IMR-90 (cell line): Measurements from ENCODE around the gene RETN. TPM values are rescaled to one million over a fixed set of nuclear protein-coding genes. Genes with fewer than 3 reads are reported as not detected.

ENCODE experiments used
- ATAC-seq: fragments of 200-7000 bp; cut with Tn5 transposase; 2 replicates; pipeline ENCODE4 v1.9.1; 2020; ENCODE audit warnings: low read depth, mild to moderate bottlenecking, moderate library complexity
- BruUV-seq: library from RNA; stranded (reverse); fragments of 400-500 nt; replicated peaks from 2 replicates; lab custom pipeline; 2021; lab: Mats Ljungman, UMichigan
- CTCF ChIA-PET: fragments of 300-600 bp; formaldehyde crosslinking; extraction: SDS; loops from one replicate; lab custom pipeline; 2021; ENCODE audit warnings: antibody characterized with exemption; lab: Yijun Ruan, JAX
- POLR2A ChIA-PET: fragments of 300-600 bp; sonication (Branson Sonifier 250); formaldehyde crosslinking; loops from one replicate; lab custom pipeline; 2022; ENCODE audit warnings: antibody characterized with exemption; ENCODE audit not compliant: unreplicated experiment; lab: Charles Lee
- DNase-seq: peaks from one replicate; pipeline ENCODE4 v3.0.0; 2013
- H2AFZ ChIP-seq: replicated peaks from 2 replicates; pipeline ENCODE3; 2013; ENCODE audit warnings: low read length, mild to moderate bottlenecking; ENCODE audit not compliant: poor library complexity
- H2AK5ac ChIP-seq: 2 replicates; pipeline ENCODE4 v1.6.1; 2013; ENCODE audit warnings: low read depth, low read length, inconsistent platforms
- H2AK9ac ChIP-seq: replicated peaks from 2 replicates; pipeline ENCODE3; 2013; ENCODE audit warnings: mild to moderate bottlenecking, low read depth, low read length, moderate library complexity; ENCODE audit not compliant: poor library complexity
- H2BK120ac ChIP-seq: 2 replicates; pipeline ENCODE4 v1.6.1; 2013; ENCODE audit warnings: low read depth, low read length, inconsistent platforms
- H2BK15ac ChIP-seq: 3 replicates; pipeline ENCODE4 v1.6.1; 2013; ENCODE audit warnings: low read depth, low read length, inconsistent platforms
- H2BK20ac ChIP-seq: 2 replicates; pipeline ENCODE4 v1.6.1; 2013; ENCODE audit warnings: low read depth, mild to moderate bottlenecking, inconsistent platforms, low read length, moderate library complexity
- H2BK5ac ChIP-seq: 2 replicates; pipeline ENCODE4 v1.6.1; 2013; ENCODE audit warnings: mild to moderate bottlenecking, low read depth, low read length, inconsistent platforms; ENCODE audit not compliant: poor library complexity, severe bottlenecking
- H3K14ac ChIP-seq: replicated peaks from 2 replicates; pipeline ENCODE4 v1.6.1; 2013; ENCODE audit warnings: low read depth, low read length, inconsistent platforms
- H3K18ac ChIP-seq: 2 replicates; pipeline ENCODE4 v1.6.1; 2013; ENCODE audit warnings: low read depth, low read length, control low read depth
- H3K23ac ChIP-seq: 2 replicates; pipeline ENCODE4 v1.6.1; 2013; ENCODE audit warnings: low read depth, low read length, inconsistent platforms
- H3K27ac ChIP-seq: 2 replicates; pipeline ENCODE4 v1.5.1; 2013; ENCODE audit warnings: mild to moderate bottlenecking, control low read depth, low read length; ENCODE audit not compliant: insufficient read depth
- H3K27me3 ChIP-seq: 2 replicates; pipeline ENCODE4 v1.6.1; 2013; ENCODE audit warnings: low read length; ENCODE audit not compliant: control insufficient read depth, insufficient read depth
- H3K36me3 ChIP-seq: 2 replicates; pipeline ENCODE4 v1.6.1; 2013; ENCODE audit warnings: low read length, mixed read lengths; ENCODE audit not compliant: control insufficient read depth, insufficient read depth
- H3K4ac ChIP-seq: 2 replicates; pipeline ENCODE4 v1.6.1; 2013; ENCODE audit warnings: low read depth, low read length, inconsistent platforms
- H3K4me1 ChIP-seq: 2 replicates; pipeline ENCODE4 v1.6.1; 2013; ENCODE audit warnings: low read length, mixed read lengths; ENCODE audit not compliant: control insufficient read depth, insufficient read depth
- H3K4me2 ChIP-seq: 2 replicates; pipeline ENCODE4 v1.6.1; 2013; ENCODE audit warnings: low read depth, mild to moderate bottlenecking, control low read depth, low read length, moderate library complexity
- H3K4me3 ChIP-seq: 2 replicates; pipeline ENCODE4 v1.5.1; 2013; ENCODE audit warnings: low read depth, mild to moderate bottlenecking, control low read depth, low read length, moderate library complexity; ENCODE audit not compliant: insufficient read depth
- H3K56ac ChIP-seq: 2 replicates; pipeline ENCODE4 v1.6.1; 2013; ENCODE audit warnings: low read length, inconsistent platforms; ENCODE audit not compliant: insufficient read depth; ENCODE audit errors: extremely low read depth
- H3K79me1 ChIP-seq, 2 experiments: 2 replicates each; pipeline ENCODE4 v1.6.1; 2013; ENCODE audit warnings: low read length in 2 of 2, inconsistent platforms in 1 of 2, low read depth in 1 of 2
- H3K9ac ChIP-seq: 2 replicates; pipeline ENCODE4 v1.6.1; 2013; ENCODE audit warnings: low read depth, low read length, control low read depth
- H3K9me1 ChIP-seq: 2 replicates; pipeline ENCODE4 v1.6.1; 2013; ENCODE audit warnings: low read length, inconsistent platforms; ENCODE audit not compliant: insufficient read depth
- H3K9me3 ChIP-seq: 2 replicates; pipeline ENCODE4 v1.6.1; 2013; ENCODE audit warnings: low read length; ENCODE audit not compliant: control insufficient read depth, insufficient read depth
- H4K20me1 ChIP-seq: 2 replicates; pipeline ENCODE4 v1.6.1; 2013; ENCODE audit warnings: low read length, inconsistent platforms; ENCODE audit not compliant: insufficient read depth
- H4K5ac ChIP-seq: 2 replicates; pipeline ENCODE4 v1.6.1; 2013; ENCODE audit warnings: mild to moderate bottlenecking, low read depth, low read length, control low read depth
- H4K8ac ChIP-seq, 2 experiments: 2 replicates each; pipeline ENCODE4 v1.6.1; 2013; ENCODE audit warnings: low read depth in 2 of 2, low read length in 2 of 2, control low read depth in 1 of 2, inconsistent platforms in 1 of 2
- H4K91ac ChIP-seq: 2 replicates; pipeline ENCODE4 v1.6.1; 2013; ENCODE audit warnings: low read depth, low read length, inconsistent platforms; ENCODE audit not compliant: insufficient read depth
- BHLHE40 ChIP-seq: fragments of 150-350 bp; IDR thresholded peaks from 2 replicates; pipeline ENCODE4 v1.6.1; 2016; ENCODE audit warnings: mild to moderate bottlenecking, low read depth, low read length
- CEBPB ChIP-seq: IDR thresholded peaks from 2 replicates; pipeline ENCODE4 v1.6.1; 2012; ENCODE audit warnings: low read depth, low read length, improper control_type of control experiment
- CHD1 ChIP-seq: IDR thresholded peaks from 2 replicates; pipeline ENCODE4 v1.6.1; 2012; ENCODE audit warnings: low read depth, low read length, improper control_type of control experiment
- ELK1 ChIP-seq: fragments of 150-350 bp; IDR thresholded peaks from 2 replicates; pipeline ENCODE4 v1.6.1; 2016; ENCODE audit warnings: low read depth, mild to moderate bottlenecking, low read length, moderate library complexity, borderline replicate concordance
- FOS ChIP-seq: fragments of 150-350 bp; IDR thresholded peaks from 2 replicates; pipeline ENCODE4 v1.6.1; 2016; ENCODE audit warnings: low read depth, low read length
- MAZ ChIP-seq: IDR thresholded peaks from 2 replicates; pipeline ENCODE4 v1.6.1; 2012; ENCODE audit warnings: low read depth, mild to moderate bottlenecking, low read length, improper control_type of control experiment, moderate library complexity, borderline replicate concordance
- MXI1 ChIP-seq: IDR thresholded peaks from 2 replicates; pipeline ENCODE4 v1.6.1; 2012; ENCODE audit warnings: low read depth, mild to moderate bottlenecking, low read length, moderate library complexity, borderline replicate concordance
- NFE2L2 ChIP-seq: fragments of 150-350 bp; IDR thresholded peaks from 2 replicates; pipeline ENCODE4 v1.6.1; 2016; ENCODE audit warnings: low read depth, mild to moderate bottlenecking, low read length
- RAD21 ChIP-seq: IDR thresholded peaks from 2 replicates; pipeline ENCODE4 v1.6.1; 2012; ENCODE audit warnings: low read length, improper control_type of control experiment
- RCOR1 ChIP-seq: IDR thresholded peaks from 2 replicates; pipeline ENCODE4 v1.6.1; 2012; ENCODE audit warnings: mild to moderate bottlenecking, low read length, improper control_type of control experiment; ENCODE audit not compliant: insufficient replicate concordance
- RFX5 ChIP-seq: IDR thresholded peaks from 2 replicates; pipeline ENCODE4 v1.8.0; 2012; ENCODE audit warnings: low read depth, mild to moderate bottlenecking, low read length, moderate library complexity
- SMC3 ChIP-seq: fragments of 150-350 bp; IDR thresholded peaks from 2 replicates; pipeline ENCODE4 v1.6.1; 2016; ENCODE audit warnings: low read depth, mild to moderate bottlenecking, antibody characterized with exemption, low read length, moderate library complexity
- USF2 ChIP-seq: fragments of 150-350 bp; IDR thresholded peaks from 2 replicates; pipeline ENCODE4 v1.6.1; 2017; ENCODE audit warnings: mild to moderate bottlenecking, antibody characterized with exemption, low read length, low read depth
- WGBS, 2 experiments: methylation state at CpG; one replicate each; pipeline versions ENCODE4 v1.1.5 to v1.1.7; 2013; ENCODE audit warnings: missing lambda C conversion rate in 2 of 2; ENCODE audit not compliant: insufficient read length in 1 of 2; ENCODE audit errors: extremely low coverage in 2 of 2; 5-methylcytosine and 5-hydroxymethylcytosine counted together
- dilution Hi-C: fragments of 300-500 bp; cut with HindIII; formaldehyde crosslinking; loops from one replicate; pipeline ENCODE4 v1.14.3; 2018; ENCODE audit warnings: low sequenced_read_pairs; ENCODE audit not compliant: unreplicated experiment
- in situ Hi-C: fragments of 300-500 bp; cut with MboI; formaldehyde crosslinking; loops from 3 replicates; pipeline ENCODE4 v1.14.3; 2019; ENCODE audit warnings: low sequenced_read_pairs, inconsistent platforms, mixed read lengths
- intact Hi-C: fragments of 100-400 bp; cut with micrococcal nuclease; formaldehyde crosslinking; loops from 2 replicates; pipeline ENCODE4 v1.10.0; 2022
- polyA plus RNA-seq, 3 experiments: library from polyadenylated mRNA; depleted of rRNA; stranded (reverse); fragments of >200 nt; gene quantifications; 2 replicates each; pipeline ENCODE4 v1.2.3, GENCODE V29; 2012; ENCODE audit warnings: low replicate concordance in 1 of 3
- total RNA-seq: library from RNA; depleted of rRNA; stranded (reverse); fragments of >200 nt; gene quantifications from 2 replicates; pipeline ENCODE4 v1.2.3, GENCODE V29; 2012

The RETN gene
- total and polyA plus RNA-seq, 2 of the 4 experiments (the other 2 are of a cell fraction), result not detected

- no peak overlapping the region for H3K18ac ChIP-seq
- H3K27me3 ChIP-seq, result peaks cover 4% of the 10 kb centered on the region; the same call in 1 of the 2 replicates
- BruUV-seq, result no TSS peak
- H2BK120ac ChIP-seq, result no peak overlapping the region
- POLR2A ChIA-PET, result no interaction called here
- H4K5ac ChIP-seq, result no peak overlapping the region
- TF ChIP-seq NFE2L2, result no peak
- TF ChIP-seq SMC3, result no peak
- TF ChIP-seq MAZ, result no peak
- TF ChIP-seq FOS, result no peak
- TF ChIP-seq ELK1, result no peak
- no peak for TF ChIP-seq RCOR1
- TF ChIP-seq RAD21, result no peak
- TF ChIP-seq USF2, result no peak
- TF ChIP-seq RFX5, result no peak
- no peak for TF ChIP-seq BHLHE40
- no peak for TF ChIP-seq CHD1
- no peak for TF ChIP-seq CEBPB
- TF ChIP-seq MXI1, result no peak
- dilution Hi-C loops, result no loop called here
- H3K9me1 ChIP-seq, result peaks cover 7% of the 10 kb centered on the region; the same call in 1 of the 2 replicates
- no peaks in the 10 kb centered on the region for H3K79me1 ChIP-seq
- no peak overlapping the region for H3K4me2 ChIP-seq
- H3K56ac ChIP-seq, result no peak overlapping the region
- H4K20me1 ChIP-seq, result peaks cover 5% of the 10 kb centered on the region; the same call in 1 of the 2 replicates
- H3K27ac ChIP-seq, result no peak overlapping the region
- no peak overlapping the region for H2AFZ ChIP-seq
- no peak overlapping the region for H4K91ac ChIP-seq
- CTCF ChIA-PET, result no interaction called here
- no peak for DNase-seq
- no peak overlapping the region for H2AK5ac ChIP-seq
- H2BK5ac ChIP-seq, result no peak overlapping the region
- no peak overlapping the region for H3K23ac ChIP-seq
- intact Hi-C loops, result no loop called here
- no peaks in the 10 kb centered on the region for H3K4me1 ChIP-seq
- H3K4ac ChIP-seq, result no peak overlapping the region
- no peak overlapping the region for H2BK20ac ChIP-seq
- H3K9ac ChIP-seq, result no peak overlapping the region
- no peak for ATAC-seq
- H3K14ac ChIP-seq, result no peak overlapping the region
- H2BK15ac ChIP-seq, result no peak overlapping the region
- WGBS, 2 experiments, result 91% methylated on average over 13 of the region's 27 CpGs; no CpG with 5 or more reads in 1 of the 2 experiments
- no peak overlapping the region for H4K8ac ChIP-seq
- no peak overlapping the region for H3K4me3 ChIP-seq
- in situ Hi-C loops, result no loop called here
- H3K36me3 ChIP-seq, result no peaks in the 10 kb centered on the region
- H2AK9ac ChIP-seq, result no peak overlapping the region
- no peaks in the 10 kb centered on the region for H3K9me3 ChIP-seq
Measured at GRCh38 chr19:7642295-7643030, 26.4 kb upstream of the RETN start.
